Nephron (organoid): ENCODE measurements around the gene DIPK1B.

ENCODE experiments used
- H3K27ac Mint-ChIP-seq, 3 experiments: 2 replicates each; pipeline ENCODE4 v1.8.0; 2020; ENCODE audit warnings: mixed read lengths in 3 of 3, mild to moderate bottlenecking in 2 of 3, moderate library complexity in 1 of 3
- H3K27me3 Mint-ChIP-seq: 2 replicates; pipeline ENCODE4 v1.8.0; 2021; ENCODE audit warnings: low read depth, mild to moderate bottlenecking, moderate library complexity, mixed read lengths
- H3K36me3 Mint-ChIP-seq: 2 replicates; pipeline ENCODE4 v1.8.0; 2020; ENCODE audit warnings: low read depth, mixed read lengths
- H3K4me1 Mint-ChIP-seq: 2 replicates; pipeline ENCODE4 v1.8.0; 2020; ENCODE audit warnings: mixed read lengths
- H3K4me3 Mint-ChIP-seq, 3 experiments: 2 replicates each; pipeline ENCODE4 v1.8.0; 2020; ENCODE audit warnings: mild to moderate bottlenecking in 3 of 3, mixed read lengths in 3 of 3, moderate library complexity in 2 of 3
- H3K9me3 Mint-ChIP-seq: 2 replicates; pipeline ENCODE4 v1.8.0; 2020; ENCODE audit warnings: mixed read lengths
- TF ChIP-seq, protein P1 (sequence below), 3 experiments: fragments of 200-600 bp; sonication (generic); IDR thresholded peaks; one replicate each; pipeline ENCODE4 v1.5.0; 2021; ENCODE audit warnings: antibody characterized with exemption in 3 of 3; ENCODE audit not compliant: unreplicated experiment in 3 of 3

The DIPK1B gene

GRCh38 chr9:136687721-136688223 is 24.6 kb upstream of the DIPK1B start:
- no peaks in the 10 kb centered on the region for H3K27me3 Mint-ChIP-seq
- H3K4me1 Mint-ChIP-seq = no peaks in the 10 kb centered on the region
- H3K9me3 Mint-ChIP-seq = no peaks in the 10 kb centered on the region

DNA sequence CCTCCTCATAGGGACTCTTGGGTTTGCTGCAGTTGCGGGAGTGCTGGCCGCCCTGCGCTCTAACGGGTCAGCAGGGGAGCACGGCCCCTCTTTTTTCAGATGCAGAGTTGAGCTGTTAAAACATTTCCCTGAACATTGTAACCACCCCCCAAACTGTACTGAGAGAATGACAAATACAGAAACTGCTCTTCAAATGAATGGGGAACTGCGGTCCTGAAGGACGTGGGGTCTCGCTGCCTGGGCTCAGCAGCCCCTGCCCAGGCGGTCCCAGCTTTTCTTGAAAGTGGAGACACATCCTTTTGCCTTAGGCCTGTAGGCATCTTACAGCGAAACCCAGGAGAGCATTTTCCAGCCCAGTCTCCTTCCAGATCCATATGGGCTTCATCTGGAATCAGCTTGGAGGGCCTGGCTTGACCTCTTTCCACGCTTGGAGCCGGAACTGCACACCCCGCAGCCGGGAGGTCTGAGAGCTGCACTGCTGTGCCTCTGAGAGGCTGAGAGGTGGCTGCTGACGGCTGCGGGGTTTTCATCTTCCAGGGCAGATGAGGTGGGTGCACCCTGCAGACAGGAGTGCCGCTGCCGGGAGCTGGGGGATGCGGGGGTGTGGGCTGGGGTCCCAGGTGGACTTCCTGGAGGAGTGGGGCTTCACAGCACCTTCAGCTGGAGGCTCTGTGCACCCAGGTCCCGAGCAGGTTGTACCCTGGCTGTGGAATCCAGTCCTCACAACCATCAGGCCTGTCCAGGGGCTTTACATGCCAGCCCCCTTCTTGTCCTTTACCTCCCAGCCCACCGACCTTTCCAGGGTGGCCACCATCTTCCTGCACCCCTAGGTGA is 23.9 kb upstream of the DIPK1B start:
- Mint-ChIP-seq H3K27me3 (no peaks in the 10 kb centered on the region), H3K36me3 (no peaks in the 10 kb centered on the region), H3K4me1 (peaks cover 7% of the 10 kb centered on the region), H3K9me3 (no peaks in the 10 kb centered on the region), H3K27ac (peak overlapping the region in 2 of 3 experiments; percentile 63 to 77), H3K4me3 (peak overlapping the region; percentile 64 to 82 (median 81))
- TF ChIP-seq, protein P1, sequence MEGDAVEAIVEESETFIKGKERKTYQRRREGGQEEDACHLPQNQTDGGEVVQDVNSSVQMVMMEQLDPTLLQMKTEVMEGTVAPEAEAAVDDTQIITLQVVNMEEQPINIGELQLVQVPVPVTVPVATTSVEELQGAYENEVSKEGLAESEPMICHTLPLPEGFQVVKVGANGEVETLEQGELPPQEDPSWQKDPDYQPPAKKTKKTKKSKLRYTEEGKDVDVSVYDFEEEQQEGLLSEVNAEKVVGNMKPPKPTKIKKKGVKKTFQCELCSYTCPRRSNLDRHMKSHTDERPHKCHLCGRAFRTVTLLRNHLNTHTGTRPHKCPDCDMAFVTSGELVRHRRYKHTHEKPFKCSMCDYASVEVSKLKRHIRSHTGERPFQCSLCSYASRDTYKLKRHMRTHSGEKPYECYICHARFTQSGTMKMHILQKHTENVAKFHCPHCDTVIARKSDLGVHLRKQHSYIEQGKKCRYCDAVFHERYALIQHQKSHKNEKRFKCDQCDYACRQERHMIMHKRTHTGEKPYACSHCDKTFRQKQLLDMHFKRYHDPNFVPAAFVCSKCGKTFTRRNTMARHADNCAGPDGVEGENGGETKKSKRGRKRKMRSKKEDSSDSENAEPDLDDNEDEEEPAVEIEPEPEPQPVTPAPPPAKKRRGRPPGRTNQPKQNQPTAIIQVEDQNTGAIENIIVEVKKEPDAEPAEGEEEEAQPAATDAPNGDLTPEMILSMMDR (IDR thresholded peaks at IDR 0.05; ENCODE audit: unreplicated experiment in 3 of 3) = no peak

More at GRCh38 chr9:136687721-136688223, 24.6 kb upstream of the DIPK1B start:
- peak overlapping the region; percentile 64 to 82 (median 81) for H3K4me3 Mint-ChIP-seq
- TF ChIP-seq, protein P1 (IDR thresholded peaks at IDR 0.05; ENCODE audit: unreplicated experiment in 3 of 3) = no peak
- H3K27ac Mint-ChIP-seq = no peak overlapping the region
- no peaks in the 10 kb centered on the region for H3K36me3 Mint-ChIP-seq

GRCh38 chr9:136689108-136689460 is 23.3 kb upstream of the DIPK1B start:
- Mint-ChIP-seq H3K36me3 (no peaks in the 10 kb centered on the region), H3K4me1 (peaks cover 7% of the 10 kb centered on the region), H3K4me3 (peak overlapping the region; percentile 59 to 63 (median 62)), H3K9me3 (no peaks in the 10 kb centered on the region), H3K27ac (peak overlapping the region in 1 of 3 experiments; percentile 47), H3K27me3 (no peaks in the 10 kb centered on the region)
- TF ChIP-seq, protein P1 (IDR thresholded peaks at IDR 0.05; ENCODE audit: unreplicated experiment in 3 of 3) = no peak

GRCh38 chr9:136690104-136690805 is 22.1 kb upstream of the DIPK1B start:
- Mint-ChIP-seq H3K27me3 (peaks cover 3% of the 10 kb centered on the region), H3K36me3 (no peaks in the 10 kb centered on the region), H3K4me1 (peaks cover 7% of the 10 kb centered on the region), H3K27ac (no peak overlapping the region), H3K9me3 (no peaks in the 10 kb centered on the region), H3K4me3 (no peak overlapping the region)
- TF ChIP-seq, protein P1 (IDR thresholded peaks at IDR 0.05; ENCODE audit: unreplicated experiment in 3 of 3) = no peak

- Mint-ChIP-seq H3K4me3 (no peak overlapping the region), H3K27ac (peak overlapping the region in 1 of 3 experiments; percentile 27), H3K27me3 (peaks cover 5% of the 10 kb centered on the region), H3K9me3 (no peaks in the 10 kb centered on the region), H3K4me1 (peaks cover 7% of the 10 kb centered on the region), H3K36me3 (no peaks in the 10 kb centered on the region)
- TF ChIP-seq, protein P1 (IDR thresholded peaks at IDR 0.05; ENCODE audit: unreplicated experiment in 3 of 3) = no peak
Observed at GRCh38 chr9:136690806-136691261, 21.5 kb upstream of the DIPK1B start.
